ENCODE data around the gene LYRM4. TPM values are rescaled to one million over a fixed set of nuclear protein-coding genes. Genes with fewer than 3 reads are reported as not detected.

LYRM4 gene
- total RNA-seq, 2 experiments from 2014 or later: 44.3 to 45.7 TPM

- H3K27ac Mint-ChIP-seq: no peak overlapping the region
- DNase-seq: no peak
- H3K27me3 Mint-ChIP-seq: no peaks in the 10 kb centered on the region
- peaks cover 19% of the 10 kb centered on the region for H3K36me3 Mint-ChIP-seq
- no peaks in the 10 kb centered on the region for H3K9me3 Mint-ChIP-seq
- no peak overlapping the region for H3K4me3 Mint-ChIP-seq
- H3K4me1 Mint-ChIP-seq: peaks cover 17% of the 10 kb centered on the region
Measured at GRCh38 chr6:5266423-5266822, 5.7 kb upstream of the LYRM4 start.

- H3K27ac Mint-ChIP-seq: peak overlapping the region; percentile 98
- no peak for DNase-seq
- H3K4me3 Mint-ChIP-seq: peak overlapping the region; percentile 94
- H3K27me3 Mint-ChIP-seq: no peaks in the 10 kb centered on the region
- H3K36me3 Mint-ChIP-seq: peaks cover 24% of the 10 kb centered on the region
- H3K4me1 Mint-ChIP-seq: peaks cover 29% of the 10 kb centered on the region
- H3K9me3 Mint-ChIP-seq: no peaks in the 10 kb centered on the region
Measured at GRCh38 chr6:5261545-5262109, 877 bp upstream of the LYRM4 start.

- H3K4me3 Mint-ChIP-seq: peak overlapping the region; percentile 94
Measured at GRCh38 chr6:5260111-5260620, 584 bp downstream of the LYRM4 start.

GRCh38 chr6:5259428-5259827 is 1.3 kb downstream of the LYRM4 start:
- Mint-ChIP-seq H3K36me3 (peaks cover 30% of the 10 kb centered on the region), H3K27me3 (no peaks in the 10 kb centered on the region), H3K4me1 (peaks cover 26% of the 10 kb centered on the region), H3K4me3 (peak overlapping the region; percentile 94), H3K27ac (peak overlapping the region; percentile 93), H3K9me3 (no peaks in the 10 kb centered on the region)
- DNase-seq: no peak

More at GRCh38 chr6:5260111-5260620, 584 bp downstream of the LYRM4 start:
- Mint-ChIP-seq H3K27ac (peak overlapping the region; percentile 93), H3K9me3 (no peaks in the 10 kb centered on the region), H3K36me3 (peaks cover 22% of the 10 kb centered on the region), H3K27me3 (no peaks in the 10 kb centered on the region), H3K4me1 (peaks cover 24% of the 10 kb centered on the region)
- DNase-seq: peak; percentile 67

GRCh38 chr6:5257400-5257799 is 3.4 kb downstream of the LYRM4 start:
- no peak for DNase-seq
- peaks cover 35% of the 10 kb centered on the region for H3K36me3 Mint-ChIP-seq
- no peak overlapping the region for H3K4me3 Mint-ChIP-seq
- H3K9me3 Mint-ChIP-seq: no peaks in the 10 kb centered on the region
- H3K27ac Mint-ChIP-seq: no peak overlapping the region
- H3K27me3 Mint-ChIP-seq: no peaks in the 10 kb centered on the region
- peaks cover 23% of the 10 kb centered on the region for H3K4me1 Mint-ChIP-seq

- Mint-ChIP-seq H3K4me1 (peaks cover 26% of the 10 kb centered on the region), H3K27ac (no peak overlapping the region), H3K4me3 (no peak overlapping the region), H3K36me3 (peaks cover 40% of the 10 kb centered on the region), H3K9me3 (no peaks in the 10 kb centered on the region), H3K27me3 (no peaks in the 10 kb centered on the region)
- DNase-seq: no peak
Measured at GRCh38 chr6:5256952-5257351, 3.8 kb downstream of the LYRM4 start.

- no peaks in the 10 kb centered on the region for H3K27me3 Mint-ChIP-seq
- peaks cover 19% of the 10 kb centered on the region for H3K4me1 Mint-ChIP-seq
- peaks cover 34% of the 10 kb centered on the region for H3K36me3 Mint-ChIP-seq
- H3K27ac Mint-ChIP-seq: no peak overlapping the region
- no peak for DNase-seq
- no peak overlapping the region for H3K4me3 Mint-ChIP-seq
- peaks cover 2% of the 10 kb centered on the region for H3K9me3 Mint-ChIP-seq
Measured at GRCh38 chr6:5250911-5251310, 9.8 kb downstream of the LYRM4 start.

GRCh38 chr6:5250451-5250850 is 10.3 kb downstream of the LYRM4 start:
- Mint-ChIP-seq H3K36me3 (peaks cover 34% of the 10 kb centered on the region), H3K27me3 (no peaks in the 10 kb centered on the region), H3K4me1 (peaks cover 19% of the 10 kb centered on the region), H3K27ac (no peak overlapping the region), H3K4me3 (no peak overlapping the region), H3K9me3 (peaks cover 2% of the 10 kb centered on the region)
- no peak for DNase-seq

GRCh38 chr6:5249451-5250122 is 11.2 kb downstream of the LYRM4 start:
- H3K4me3 Mint-ChIP-seq: no peak overlapping the region

GRCh38 chr6:5248302-5249098 is 12.2 kb downstream of the LYRM4 start:
- H3K27me3 Mint-ChIP-seq: no peaks in the 10 kb centered on the region
- peaks cover 29% of the 10 kb centered on the region for H3K36me3 Mint-ChIP-seq
- peaks cover 17% of the 10 kb centered on the region for H3K4me1 Mint-ChIP-seq
- H3K27ac Mint-ChIP-seq: no peak overlapping the region
- DNase-seq: no peak
- H3K4me3 Mint-ChIP-seq: no peak overlapping the region
- H3K9me3 Mint-ChIP-seq: peaks cover 2% of the 10 kb centered on the region

More at GRCh38 chr6:5249451-5250122, 11.2 kb downstream of the LYRM4 start:
- H3K9me3 Mint-ChIP-seq: peaks cover 2% of the 10 kb centered on the region
- peaks cover 31% of the 10 kb centered on the region for H3K36me3 Mint-ChIP-seq
- DNase-seq: no peak
- H3K27me3 Mint-ChIP-seq: no peaks in the 10 kb centered on the region
- H3K4me1 Mint-ChIP-seq: peaks cover 17% of the 10 kb centered on the region
- H3K27ac Mint-ChIP-seq: no peak overlapping the region

GRCh38 chr6:5247201-5247600 is 13.5 kb downstream of the LYRM4 start:
- Mint-ChIP-seq H3K27ac (no peak overlapping the region), H3K4me3 (no peak overlapping the region), H3K4me1 (peaks cover 14% of the 10 kb centered on the region), H3K27me3 (no peaks in the 10 kb centered on the region), H3K36me3 (peaks cover 22% of the 10 kb centered on the region), H3K9me3 (peaks cover 2% of the 10 kb centered on the region)
- no peak for DNase-seq

GRCh38 chr6:5246141-5247097 is 14.3 kb downstream of the LYRM4 start:
- Mint-ChIP-seq H3K36me3 (peaks cover 15% of the 10 kb centered on the region), H3K27me3 (no peaks in the 10 kb centered on the region), H3K4me1 (peaks cover 14% of the 10 kb centered on the region), H3K9me3 (peaks cover 2% of the 10 kb centered on the region), H3K4me3 (no peak overlapping the region), H3K27ac (no peak overlapping the region)
- DNase-seq: no peak

GRCh38 chr6:5243069-5243468 is 17.7 kb downstream of the LYRM4 start:
- Mint-ChIP-seq H3K4me1 (peaks cover 6% of the 10 kb centered on the region), H3K9me3 (no peaks in the 10 kb centered on the region), H3K36me3 (peaks cover 10% of the 10 kb centered on the region), H3K27ac (no peak overlapping the region), H3K4me3 (no peak overlapping the region), H3K27me3 (no peaks in the 10 kb centered on the region)
- DNase-seq: no peak

GRCh38 chr6:5241252-5241651 is 19.5 kb downstream of the LYRM4 start:
- no peak overlapping the region for H3K27ac Mint-ChIP-seq
- H3K4me1 Mint-ChIP-seq: peaks cover 2% of the 10 kb centered on the region
- no peaks in the 10 kb centered on the region for H3K27me3 Mint-ChIP-seq
- H3K36me3 Mint-ChIP-seq: peaks cover 7% of the 10 kb centered on the region
- no peak for DNase-seq
- no peak overlapping the region for H3K4me3 Mint-ChIP-seq
- no peaks in the 10 kb centered on the region for H3K9me3 Mint-ChIP-seq
